WTC11 (cell line): Measurements from ENCODE around the gene AHCYL1. TPM values are rescaled to one million over a fixed set of nuclear protein-coding genes. Genes with fewer than 3 reads are reported as not detected.

Experiments
- ATAC-seq: fragments of 200-7000 bp; cut with Tn5 transposase; 2 replicates; pipeline ENCODE4 v1.10.0; 2021; ENCODE audit warnings: mild to moderate bottlenecking, moderate library complexity
- CTCF ChIA-PET: fragments of 300-600 bp; sonication (Branson Sonifier 250); formaldehyde crosslinking; loops from one replicate; lab custom pipeline; 2021; ENCODE audit warnings: antibody characterized with exemption; lab: Charles Lee
- POLR2A ChIA-PET: fragments of 350-600 bp; sonication (Branson Sonifier 250); formaldehyde crosslinking; loops from one replicate; lab custom pipeline; 2021; ENCODE audit warnings: antibody characterized with exemption; lab: Charles Lee
- DNase-seq: peaks from one replicate; pipeline ENCODE4 v3.0.0; 2021; ENCODE audit warnings: low spot score
- H3K27ac Mint-ChIP-seq: 2 replicates; pipeline ENCODE4 v1.8.0; 2021; ENCODE audit warnings: mixed read lengths
- H3K27me3 Mint-ChIP-seq: 2 replicates; pipeline ENCODE4 v1.8.0; 2021; ENCODE audit warnings: low read depth, mild to moderate bottlenecking, moderate library complexity, mixed read lengths
- H3K36me3 Mint-ChIP-seq: 2 replicates; pipeline ENCODE4 v1.8.0; 2021; ENCODE audit warnings: mixed read lengths
- H3K4me1 Mint-ChIP-seq: 2 replicates; pipeline ENCODE4 v1.8.0; 2022; ENCODE audit warnings: mixed read lengths
- H3K4me3 Mint-ChIP-seq: 2 replicates; pipeline ENCODE4 v1.8.0; 2021; ENCODE audit warnings: mild to moderate bottlenecking, moderate library complexity, mixed read lengths
- H3K9me3 Mint-ChIP-seq: 2 replicates; pipeline ENCODE4 v1.8.0; 2021; ENCODE audit warnings: mixed read lengths
- AFF4 ChIP-seq: sonication (generic); formaldehyde crosslinking; IDR thresholded peaks from 2 replicates; pipeline ENCODE4 v1.8.1; 2023; ENCODE audit warnings: mild to moderate bottlenecking, missing genetic modification reagents, borderline replicate concordance
- ATF6 ChIP-seq: sonication (generic); formaldehyde crosslinking; IDR thresholded peaks from 2 replicates; pipeline ENCODE4 v1.8.1; 2023; ENCODE audit warnings: mild to moderate bottlenecking, missing genetic modification reagents
- CTCF ChIP-seq: fragments of 200-600 bp; IDR thresholded peaks from 2 replicates; pipeline ENCODE4 v1.8.0; 2022; ENCODE audit warnings: antibody characterized with exemption
- EMX1 ChIP-seq: fragments of 250-450 bp; sonication (Bioruptor Pico); IDR thresholded peaks from 2 replicates; pipeline ENCODE4 v1.8.0; 2021; ENCODE audit warnings: mild to moderate bottlenecking
- ESRRA ChIP-seq: sonication (generic); formaldehyde crosslinking; IDR thresholded peaks from 2 replicates; pipeline ENCODE4 v1.8.1; 2022; ENCODE audit warnings: mild to moderate bottlenecking, missing genetic modification reagents, borderline replicate concordance
- ETV6 ChIP-seq: sonication (generic); formaldehyde crosslinking; IDR thresholded peaks from 2 replicates; pipeline ENCODE4 v1.8.1; 2022; ENCODE audit warnings: mild to moderate bottlenecking, missing genetic modification reagents
- GABPB1 ChIP-seq: sonication (generic); formaldehyde crosslinking; IDR thresholded peaks from 2 replicates; pipeline ENCODE4 v1.8.1; 2023; ENCODE audit warnings: mild to moderate bottlenecking, missing genetic modification reagents
- HMGXB4 ChIP-seq: sonication (generic); formaldehyde crosslinking; IDR thresholded peaks from 2 replicates; pipeline ENCODE4 v1.8.1; 2023; ENCODE audit warnings: mild to moderate bottlenecking, moderate library complexity, missing genetic modification reagents
- JAZF1 ChIP-seq: fragments of 250-450 bp; sonication (Bioruptor Pico); IDR thresholded peaks from 2 replicates; pipeline ENCODE4 v1.9.0; 2021; ENCODE audit warnings: moderate library complexity, mild to moderate bottlenecking, inconsistent platforms
- MAX ChIP-seq: sonication (generic); formaldehyde crosslinking; IDR thresholded peaks from 2 replicates; pipeline ENCODE4 v1.8.0; 2022; ENCODE audit warnings: mild to moderate bottlenecking, missing genetic modification reagents
- MXD4 ChIP-seq: fragments of 250-450 bp; sonication (Bioruptor Pico); IDR thresholded peaks from 2 replicates; pipeline ENCODE4 v1.8.0; 2021; ENCODE audit warnings: mild to moderate bottlenecking, moderate library complexity, borderline replicate concordance
- PREB ChIP-seq: sonication (generic); formaldehyde crosslinking; IDR thresholded peaks from 2 replicates; pipeline ENCODE4 v1.8.1; 2022; ENCODE audit warnings: mild to moderate bottlenecking, missing genetic modification reagents, moderate library complexity, borderline replicate concordance
- RORB ChIP-seq: fragments of 250-450 bp; sonication (Bioruptor Pico); IDR thresholded peaks from 2 replicates; pipeline ENCODE4 v1.9.0; 2021; ENCODE audit warnings: mild to moderate bottlenecking
- TEAD4 ChIP-seq: sonication (generic); formaldehyde crosslinking; IDR thresholded peaks from 2 replicates; pipeline ENCODE4 v1.8.0; 2022; ENCODE audit warnings: mild to moderate bottlenecking, missing genetic modification reagents
- USF1 ChIP-seq: sonication (generic); formaldehyde crosslinking; IDR thresholded peaks from 2 replicates; pipeline ENCODE4 v1.8.0; 2022; ENCODE audit warnings: mild to moderate bottlenecking, missing genetic modification reagents
- ZMAT4 ChIP-seq: fragments of 250-450 bp; sonication (Bioruptor Pico); IDR thresholded peaks from 2 replicates; pipeline ENCODE4 v1.9.0; 2021; ENCODE audit warnings: mild to moderate bottlenecking
- ZNF219 ChIP-seq: sonication (generic); formaldehyde crosslinking; IDR thresholded peaks from 2 replicates; pipeline ENCODE4 v1.8.0; 2023; ENCODE audit warnings: missing genetic modification reagents, mild to moderate bottlenecking, borderline replicate concordance
- ZNF317 ChIP-seq: sonication (generic); formaldehyde crosslinking; IDR thresholded peaks from 2 replicates; pipeline ENCODE4 v1.8.1; 2023; ENCODE audit warnings: low read depth, mild to moderate bottlenecking, moderate library complexity, missing genetic modification reagents, borderline replicate concordance
- total RNA-seq: library from RNA; stranded (reverse); gene quantifications from 3 replicates; pipeline ENCODE4 v1.2.3, GENCODE V29; 2021

AHCYL1 gene
- total RNA-seq, 1 experiment from 2014 or later, result 92.1 TPM

GRCh38 chr1:109959974-109960744 is 24.4 kb upstream of the AHCYL1 start:
- POLR2A ChIA-PET, result interaction anchor here (0.6 to 2.1 kb wide), 4 partner anchors 11 to 24 kb away, joined by 3 to 10 read pairs (median 6); partner anchors contain the start of gene AHCYL1
- H3K27me3 Mint-ChIP-seq, result peaks cover 73% of the 10 kb centered on the region
- peak; percentile 26 for DNase-seq
- H3K9me3 Mint-ChIP-seq, result peaks cover 4% of the 10 kb centered on the region
- no peaks in the 10 kb centered on the region for H3K36me3 Mint-ChIP-seq
- peaks cover 36% of the 10 kb centered on the region for H3K4me1 Mint-ChIP-seq
- peak; percentile 88 for TF ChIP-seq GABPB1 (CRISPR knock-in tag)
- TF ChIP-seq TEAD4 (CRISPR knock-in tag), result no peak
- TF ChIP-seq, all 79 proteins: peak for 1
- H3K4me3 Mint-ChIP-seq, result peak overlapping the region; percentile 11
- CTCF ChIA-PET, result interaction anchor here (0.5 to 5.8 kb wide), 11 partner anchors 20 to 320 kb away, joined by 3 to 51 read pairs (median 4); partner anchors contain the start of gene AHCYL1
- peak; percentile 93 for ATAC-seq
- H3K27ac Mint-ChIP-seq, result peak overlapping the region; percentile 50

- CTCF ChIA-PET, result interaction anchor here (0.9 to 5.8 kb wide), 8 partner anchors 24 to 321 kb away, joined by 3 to 51 read pairs (median 8); partner anchors contain the start of gene AHCYL1
- Mint-ChIP-seq H3K36me3 (no peaks in the 10 kb centered on the region), H3K27me3 (peaks cover 72% of the 10 kb centered on the region), H3K27ac (peak overlapping the region; percentile 50), H3K9me3 (peaks cover 6% of the 10 kb centered on the region), H3K4me3 (peak overlapping the region; percentile 11), H3K4me1 (peaks cover 36% of the 10 kb centered on the region)
- TF ChIP-seq ATF6 (CRISPR knock-in tag), result no peak
- TF ChIP-seq CTCF, result no peak
- no peak for ATAC-seq
- POLR2A ChIA-PET, result interaction anchor here (0.7 kb wide), 1 partner anchor 25 kb away, joined by 3 read pairs; no protein-coding TSS in a partner anchor
- no peak for DNase-seq
Observed at GRCh38 chr1:109960745-109961094, 23.8 kb upstream of the AHCYL1 start.

- H3K9me3 Mint-ChIP-seq, result peaks cover 6% of the 10 kb centered on the region
- CTCF ChIA-PET, result interaction anchor here (1.5 to 5.8 kb wide), 2 partner anchors 20 to 41 kb away, joined by 3 to 51 read pairs; partner anchors contain the start of gene AHCYL1
- no peak for TF ChIP-seq RORB (CRISPR knock-in tag)
- TF ChIP-seq ZNF317 (CRISPR knock-in tag), result no peak
- TF ChIP-seq USF1 (CRISPR knock-in tag), result no peak
- no peak for TF ChIP-seq ZMAT4
- no peak for TF ChIP-seq ESRRA (CRISPR knock-in tag)
- TF ChIP-seq PREB (CRISPR knock-in tag), result no peak
- no peak for TF ChIP-seq HMGXB4 (CRISPR knock-in tag)
- TF ChIP-seq JAZF1, result no peak
- TF ChIP-seq AFF4 (CRISPR knock-in tag), result no peak
- no peak for TF ChIP-seq ZNF219 (CRISPR knock-in tag)
- no peak for TF ChIP-seq ETV6
- no peak for TF ChIP-seq EMX1 (CRISPR knock-in tag)
- TF ChIP-seq MXD4 (CRISPR knock-in tag), result no peak
- TF ChIP-seq MAX (CRISPR knock-in tag), result no peak
- TF ChIP-seq, all 79 proteins: peak for 0
- DNase-seq, result no peak
- Mint-ChIP-seq H3K27me3 (peaks cover 50% of the 10 kb centered on the region), H3K4me3 (no peak overlapping the region), H3K27ac (no peak overlapping the region), H3K4me1 (peaks cover 33% of the 10 kb centered on the region), H3K36me3 (no peaks in the 10 kb centered on the region)
- POLR2A ChIA-PET, result no interaction called here
- ATAC-seq, result no peak
Observed at GRCh38 chr1:109963864-109964263, 20.7 kb upstream of the AHCYL1 start.
